Right lobe of liver (tissue), 4 donors: ENCODE results near the gene CFAP100.

Experiments used
- POLR2A ChIP-seq: fragments of 450-650 bp; IDR thresholded peaks from one replicate; pipeline ENCODE4 v1.6.1; 2017; ENCODE audit warnings: antibody characterized with exemption, mild to moderate bottlenecking
- TF ChIP-seq, protein P1 (sequence below), 4 donors: fragments of 200-600 bp in 3 of 4; fragments of 450-650 bp in 1 of 4; IDR thresholded peaks; one replicate each; pipeline versions ENCODE4 v1.5.1 to v1.8.0; 2016 to 2022; ENCODE audit warnings: antibody characterized with exemption in 4 of 4, mild to moderate bottlenecking in 2 of 4
- donor health status: DM: no; HTN: no; CAD: no.
- donor health status: DM: no; HTN: no; CAD: no.
- donor health status: DM: no; HTN: yes; CAD: no.

GRCh38 chr3:126380011-126380768 lies 14.5 kb upstream of the CFAP100 start:
- TF ChIP-seq, protein P1, sequence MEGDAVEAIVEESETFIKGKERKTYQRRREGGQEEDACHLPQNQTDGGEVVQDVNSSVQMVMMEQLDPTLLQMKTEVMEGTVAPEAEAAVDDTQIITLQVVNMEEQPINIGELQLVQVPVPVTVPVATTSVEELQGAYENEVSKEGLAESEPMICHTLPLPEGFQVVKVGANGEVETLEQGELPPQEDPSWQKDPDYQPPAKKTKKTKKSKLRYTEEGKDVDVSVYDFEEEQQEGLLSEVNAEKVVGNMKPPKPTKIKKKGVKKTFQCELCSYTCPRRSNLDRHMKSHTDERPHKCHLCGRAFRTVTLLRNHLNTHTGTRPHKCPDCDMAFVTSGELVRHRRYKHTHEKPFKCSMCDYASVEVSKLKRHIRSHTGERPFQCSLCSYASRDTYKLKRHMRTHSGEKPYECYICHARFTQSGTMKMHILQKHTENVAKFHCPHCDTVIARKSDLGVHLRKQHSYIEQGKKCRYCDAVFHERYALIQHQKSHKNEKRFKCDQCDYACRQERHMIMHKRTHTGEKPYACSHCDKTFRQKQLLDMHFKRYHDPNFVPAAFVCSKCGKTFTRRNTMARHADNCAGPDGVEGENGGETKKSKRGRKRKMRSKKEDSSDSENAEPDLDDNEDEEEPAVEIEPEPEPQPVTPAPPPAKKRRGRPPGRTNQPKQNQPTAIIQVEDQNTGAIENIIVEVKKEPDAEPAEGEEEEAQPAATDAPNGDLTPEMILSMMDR (IDR thresholded peaks at IDR 0.05): no peak
- no peak for TF ChIP-seq POLR2A
